OCI-M2 (cell line): ENCODE measurements around the gene ATF6.

Experiments
- DNase-seq: peaks from one replicate; lab custom pipeline; 2025; ENCODE audit not compliant: unreplicated experiment; lab: John Stamatoyannopoulos, UW

ATF6 gene

GRCh38 chr1:161933592-161934588 lies 167.8 kb downstream of the ATF6 start:
- DNase-seq, result no peak

DNA sequence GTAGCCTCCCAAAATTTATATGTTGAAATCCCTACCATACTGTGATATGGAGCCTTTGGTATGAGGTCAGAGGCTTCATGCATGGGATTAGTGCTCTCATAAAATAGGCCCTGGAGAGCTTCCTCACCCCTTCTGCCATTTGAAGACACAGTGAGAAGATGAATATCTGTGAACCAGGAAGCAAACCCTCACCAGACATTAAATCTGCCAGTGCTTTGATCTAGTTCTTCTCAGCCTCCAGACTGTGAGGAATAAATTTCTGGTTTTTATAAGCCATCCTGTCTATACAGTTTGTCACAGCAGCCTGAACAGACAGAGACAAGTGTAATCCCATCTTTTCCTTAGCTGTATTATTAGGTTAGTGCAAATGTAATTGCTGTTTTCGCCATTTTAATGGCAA lies 169.1 kb downstream of the ATF6 start:
- DNase-seq, result no peak

GRCh38 chr1:161936786-161937185 lies 170.7 kb downstream of the ATF6 start:
- no peak for DNase-seq

- DNase-seq, result no peak
Observed at GRCh38 chr1:161940866-161941591, 174.9 kb downstream of the ATF6 start.

GRCh38 chr1:161941726-161942436 lies 175.8 kb downstream of the ATF6 start:
- no peak for DNase-seq

- no peak for DNase-seq
Observed at GRCh38 chr1:161943737-161944136, 177.6 kb downstream of the ATF6 start.

- no peak for DNase-seq
Observed at GRCh38 chr1:161944381-161944780, 178.3 kb downstream of the ATF6 start.

DNA sequence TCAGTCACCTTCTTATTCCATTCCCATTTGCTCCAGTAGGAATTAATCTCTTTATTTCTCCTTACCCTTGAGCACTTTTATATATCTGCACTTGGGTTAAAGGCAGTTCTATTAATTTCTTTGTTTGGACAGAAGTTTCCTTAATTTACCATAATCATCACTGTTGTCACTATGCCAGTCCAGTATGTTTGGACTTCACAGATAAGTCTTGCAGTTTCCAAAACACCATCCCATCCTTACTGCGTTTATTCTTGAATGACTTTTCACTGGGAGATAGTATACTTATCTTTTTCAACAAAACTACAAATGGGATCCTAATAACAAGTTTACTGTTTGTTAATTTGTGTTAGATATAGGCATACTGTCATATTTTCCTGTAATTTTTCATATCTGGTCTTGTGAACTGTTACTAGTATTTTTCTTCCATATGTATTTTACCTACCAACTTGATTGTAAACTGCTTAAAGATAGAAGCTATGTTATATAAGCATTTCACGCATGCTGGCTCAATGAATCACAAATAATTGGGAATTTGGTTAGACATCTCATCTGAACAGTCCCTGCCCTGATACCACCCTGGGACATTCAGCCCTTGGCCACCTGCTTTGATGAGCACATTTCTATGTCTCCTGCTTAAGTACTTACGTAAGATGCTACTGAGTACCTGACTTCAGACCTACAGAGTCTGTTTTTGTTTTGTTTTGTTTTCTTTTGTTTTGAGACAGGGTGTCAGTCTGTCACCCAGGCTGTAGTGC lies 179.4 kb downstream of the ATF6 start:
- no peak for DNase-seq

DNA sequence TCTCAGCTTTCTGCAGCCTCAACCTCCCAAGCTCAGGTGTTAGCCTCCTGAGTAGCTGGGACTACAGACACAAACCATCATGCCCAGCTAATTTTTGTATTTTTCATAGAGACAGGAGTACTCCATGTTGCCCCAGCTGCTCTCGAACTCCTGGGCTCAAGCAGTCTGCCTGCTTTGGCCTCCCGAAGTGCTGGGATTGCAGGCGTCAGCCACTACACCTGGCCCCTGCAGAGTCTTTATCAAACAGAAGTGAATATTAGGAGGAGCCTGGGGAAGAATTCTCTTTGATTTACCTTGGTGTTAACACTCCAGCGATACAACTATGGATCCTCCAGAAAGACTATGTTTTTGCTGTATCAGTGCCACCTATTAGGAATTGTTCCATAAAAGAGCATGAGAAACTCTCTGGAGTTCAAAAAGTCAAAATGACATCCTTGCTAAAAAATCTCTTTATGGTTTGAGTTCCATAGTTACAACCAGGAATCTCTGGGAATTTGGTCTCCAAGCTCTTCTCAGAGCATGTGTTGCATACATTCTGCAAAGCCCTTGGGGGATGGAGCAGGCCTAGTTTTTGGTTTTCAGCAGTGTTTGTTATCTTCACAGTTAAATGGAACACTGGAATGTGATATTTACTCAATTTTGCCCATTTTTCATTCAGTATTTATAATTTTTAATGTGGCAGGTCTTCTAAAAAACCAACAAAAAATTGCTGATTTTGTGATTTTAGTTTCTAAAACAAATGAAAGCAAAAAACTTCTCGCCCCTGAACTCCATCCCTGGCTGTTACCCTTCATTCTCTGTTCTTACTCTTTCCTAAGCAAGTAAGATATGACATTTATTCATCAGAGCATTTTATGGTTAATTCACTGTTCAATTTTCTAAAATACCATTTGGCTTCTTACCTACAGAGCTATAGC lies 180.2 kb downstream of the ATF6 start:
- no peak for DNase-seq

DNA sequence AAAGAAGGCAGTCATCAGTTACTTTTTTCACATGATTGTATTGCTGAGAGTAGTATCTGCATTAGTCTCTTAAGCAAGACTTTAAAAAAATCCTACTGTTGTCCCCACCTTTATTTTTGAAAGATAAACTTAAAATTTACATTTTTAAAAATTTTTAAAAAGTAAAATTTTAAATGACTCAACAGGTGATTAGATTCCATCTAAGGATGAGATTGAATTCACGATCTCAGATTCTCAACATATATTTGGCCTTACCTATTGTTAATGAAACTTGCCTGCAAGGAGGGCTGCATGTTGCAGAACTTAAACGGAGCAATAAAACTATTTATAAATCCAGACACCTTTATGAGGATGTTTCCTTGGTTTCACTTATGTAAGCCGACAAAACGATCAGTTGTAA lies 182.3 kb downstream of the ATF6 start:
- no peak for DNase-seq

DNA sequence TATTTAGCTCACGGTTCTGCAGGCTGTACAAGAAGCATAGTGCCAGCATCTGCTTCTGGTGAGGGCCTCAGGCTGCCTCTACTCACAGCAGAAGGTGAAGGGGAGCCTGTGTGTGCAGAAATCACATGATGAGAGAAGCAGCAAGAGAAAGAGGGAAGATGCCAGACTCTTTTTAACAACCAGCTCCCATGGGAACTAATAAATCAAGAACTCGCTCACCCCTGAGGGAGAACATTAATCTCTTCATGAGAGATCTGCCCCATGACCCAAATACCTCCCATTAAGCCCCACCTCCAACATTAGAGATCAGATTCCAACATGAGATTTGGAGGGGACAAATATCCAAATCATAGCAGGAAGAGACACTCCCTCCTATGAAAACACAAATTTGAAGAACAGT lies 183.4 kb downstream of the ATF6 start:
- no peak for DNase-seq

- no peak for DNase-seq
Observed at GRCh38 chr1:161950377-161950776, 184.3 kb downstream of the ATF6 start.

DNA sequence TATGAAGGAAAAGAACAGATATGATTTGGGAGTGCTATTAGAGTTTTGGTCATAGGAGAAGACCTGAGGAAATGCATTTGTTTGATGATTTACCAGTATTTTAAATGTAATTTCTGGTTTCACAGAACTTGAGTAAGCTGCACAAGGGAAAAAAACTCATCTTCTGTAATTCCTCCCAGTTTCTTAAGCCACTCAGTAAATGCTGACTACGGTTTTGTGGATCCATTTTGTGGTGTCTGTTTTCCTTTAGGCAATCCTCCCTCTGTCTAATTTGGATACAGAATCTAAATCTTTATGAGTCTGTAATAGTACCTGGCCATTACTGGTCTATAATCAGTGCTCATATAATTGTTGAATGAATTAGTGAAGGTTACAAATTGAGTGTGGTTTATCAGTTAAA lies 185.5 kb downstream of the ATF6 start:
- no peak for DNase-seq

DNA sequence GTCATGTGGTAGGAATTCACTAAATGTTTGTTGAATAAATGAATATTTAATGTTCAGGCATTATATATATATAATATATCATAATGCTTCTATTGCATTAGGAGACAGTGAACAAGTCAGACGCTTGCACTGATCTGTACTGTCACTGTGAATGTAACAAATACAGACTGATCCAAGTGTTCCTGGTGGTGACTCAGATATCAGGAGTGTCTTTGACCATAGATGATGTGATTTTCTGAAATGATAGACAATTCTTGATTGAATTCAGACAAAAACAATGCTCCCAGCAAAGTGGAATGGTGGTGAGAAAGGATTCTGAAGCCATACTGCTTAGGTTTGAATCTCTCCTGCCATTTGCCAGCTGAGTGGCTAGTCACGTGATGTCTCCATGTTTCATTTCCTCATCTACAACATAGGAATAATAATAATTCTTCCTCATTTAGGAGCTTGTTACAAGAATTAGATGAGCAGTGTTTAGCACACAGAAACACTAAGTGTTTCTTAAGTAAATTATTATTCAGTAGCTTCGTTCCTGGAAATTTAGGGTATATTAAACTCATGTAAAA lies 186.6 kb downstream of the ATF6 start:
- DNase-seq, result no peak

GRCh38 chr1:161953256-161953920 lies 187.3 kb downstream of the ATF6 start:
- no peak for DNase-seq

DNA sequence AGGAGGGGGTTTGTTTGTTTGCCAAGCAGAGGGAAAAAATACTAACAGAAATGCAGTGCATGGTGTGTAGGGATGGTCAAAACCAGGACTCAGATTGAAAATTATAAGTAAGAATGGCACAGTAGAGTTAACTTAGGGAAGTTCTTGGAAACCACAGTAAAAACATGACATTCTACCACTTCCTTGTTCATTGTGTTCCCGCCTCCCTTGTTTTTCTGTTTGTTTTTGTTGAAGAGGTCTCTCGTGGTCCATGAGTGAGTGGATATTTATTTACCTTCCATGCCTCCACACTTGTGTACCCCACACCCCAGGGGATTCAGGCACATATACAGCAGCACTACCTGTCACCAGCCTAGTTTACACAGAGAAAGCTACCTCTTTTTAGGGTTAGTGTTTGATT lies 187.9 kb downstream of the ATF6 start:
- DNase-seq, result no peak

- DNase-seq, result no peak
Observed at GRCh38 chr1:161954466-161954865, 188.3 kb downstream of the ATF6 start.

GRCh38 chr1:161955606-161956005 lies 189.5 kb downstream of the ATF6 start:
- DNase-seq, result no peak

- DNase-seq, result no peak
Observed at GRCh38 chr1:161956097-161956496, 190.0 kb downstream of the ATF6 start.
